B cell (primary cell): Measurements from ENCODE around the gene FARP1. TPM values are rescaled to one million over a fixed set of nuclear protein-coding genes. Genes with fewer than 3 reads are reported as not detected.

Experiments used
- ATAC-seq: fragments of 200-7000 bp; cut with Tn5 transposase; one replicate; pipeline ENCODE4 v1.10.0; 2021; ENCODE audit warnings: low read depth, mild to moderate bottlenecking, moderate number of reproducible peaks, moderate library complexity
- CTCF ChIA-PET: fragments of 350-600 bp; sonication (Branson Sonifier 250); formaldehyde crosslinking; loops from one replicate; lab custom pipeline; 2021; ENCODE audit warnings: antibody characterized with exemption, inconsistent platforms; lab: Charles Lee
- POLR2A ChIA-PET: fragments of 350-600 bp; sonication (Branson Sonifier 250); formaldehyde crosslinking; loops from one replicate; lab custom pipeline; 2021; ENCODE audit warnings: antibody characterized with exemption; lab: Charles Lee
- DNase-seq: peaks from one replicate; pipeline ENCODE4 v3.0.0; 2013
- H2AFZ ChIP-seq: 2 replicates; pipeline ENCODE4 v1.6.1; 2012; ENCODE audit warnings: mild to moderate bottlenecking, low read depth, low read length; ENCODE audit not compliant: insufficient read depth, poor library complexity, severe bottlenecking
- H3K27ac ChIP-seq, 2 donors: 1 replicate in 1 of 2; 2 replicates in 1 of 2; pipeline ENCODE4 v1.5.1; 2012 to 2013; ENCODE audit warnings: low read length in 2 of 2, mild to moderate bottlenecking in 2 of 2, moderate library complexity in 1 of 2
- H3K27me3 ChIP-seq, 4 experiments: fragments of 200-600 bp in 1 of 4; sonication (generic) in 1 of 4; replicated peaks in 1 of 4; 1 replicate in 2 of 4; 2 replicates in 2 of 4; pipeline versions ENCODE4 v1.6.1 to v1.7.0; 2013 to 2016; ENCODE audit warnings: low read length in 3 of 4, mild to moderate bottlenecking in 2 of 4, mixed read lengths in 1 of 4, moderate library complexity in 1 of 4; ENCODE audit not compliant: insufficient read depth in 4 of 4, control insufficient read depth in 3 of 4; ENCODE audit errors: control extremely low read depth in 1 of 4
- H3K36me3 ChIP-seq, 2 experiments: replicated peaks in 1 of 2; 1 replicate in 1 of 2; 2 replicates in 1 of 2; pipeline versions ENCODE4 v1.6.1 to v1.7.1; 2013; ENCODE audit warnings: low read length in 1 of 2; ENCODE audit not compliant: insufficient read depth in 2 of 2, control insufficient read depth in 1 of 2; ENCODE audit errors: control extremely low read depth in 1 of 2, extremely low read depth in 1 of 2
- H3K4me1 ChIP-seq, 2 donors: fragments of 200-600 bp in 1 of 2; sonication (generic) in 1 of 2; 1 replicate in 1 of 2; 2 replicates in 1 of 2; pipeline versions ENCODE4 v1.5.1 to v1.6.1; 2013 to 2017; ENCODE audit warnings: low read length in 2 of 2; ENCODE audit not compliant: control insufficient read depth in 2 of 2, insufficient read depth in 2 of 2
- H3K4me2 ChIP-seq: replicated peaks from 2 replicates; pipeline ENCODE3; 2012; ENCODE audit warnings: mild to moderate bottlenecking, low read depth, low read length; ENCODE audit not compliant: poor library complexity, severe bottlenecking
- H3K4me3 ChIP-seq, 5 experiments: fragments of 200-600 bp in 1 of 5; sonication (generic) in 1 of 5; 1 replicate in 3 of 5; 2 replicates in 2 of 5; pipeline versions ENCODE4 v1.5.1 to v1.7.0; 2011 to 2016; ENCODE audit warnings: low read length in 4 of 5, mild to moderate bottlenecking in 4 of 5, low read depth in 2 of 5, control low read depth in 1 of 5, moderate library complexity in 1 of 5; ENCODE audit not compliant: insufficient read depth in 1 of 5; ENCODE audit errors: control extremely low read depth in 1 of 5, extremely low read depth in 1 of 5
- H3K79me2 ChIP-seq: fragments of 200-600 bp; sonication (generic); one replicate; pipeline ENCODE4 v1.6.0; 2016; ENCODE audit warnings: low read length; ENCODE audit not compliant: control insufficient read depth, insufficient read depth
- H3K9ac ChIP-seq: fragments of 200-600 bp; sonication (generic); 2 replicates; pipeline ENCODE4 v1.6.1; 2017; ENCODE audit warnings: mild to moderate bottlenecking, low read length, moderate library complexity
- H3K9me3 ChIP-seq, 3 donors: one replicate each; pipeline versions ENCODE4 v1.6.1 to v1.7.1; 2013; ENCODE audit warnings: low read length in 2 of 3; ENCODE audit not compliant: control insufficient read depth in 2 of 3, insufficient read depth in 1 of 3; ENCODE audit errors: control extremely low read depth in 1 of 3
- H4K20me1 ChIP-seq: 2 replicates; pipeline ENCODE4 v1.6.0; 2012; ENCODE audit warnings: mild to moderate bottlenecking, low read length; ENCODE audit not compliant: insufficient read depth, control insufficient read depth, poor library complexity, severe bottlenecking
- H3K27ac Mint-ChIP-seq: one replicate; pipeline ENCODE4 v1.8.0; 2021; ENCODE audit warnings: mixed read lengths
- H3K27me3 Mint-ChIP-seq: one replicate; pipeline ENCODE4 v1.8.0; 2021; ENCODE audit warnings: mixed read lengths
- H3K4me1 Mint-ChIP-seq: one replicate; pipeline ENCODE4 v1.8.0; 2021; ENCODE audit warnings: mixed read lengths
- H3K4me3 Mint-ChIP-seq: one replicate; pipeline ENCODE4 v1.8.0; 2021; ENCODE audit warnings: mixed read lengths
- H3K9me3 Mint-ChIP-seq: one replicate; pipeline ENCODE4 v1.8.0; 2022; ENCODE audit warnings: mixed read lengths; ENCODE audit not compliant: insufficient read depth
- CTCF ChIP-seq: fragments of 200-600 bp; IDR thresholded peaks from one replicate; pipeline ENCODE4 v1.8.0; 2022; ENCODE audit warnings: antibody characterized with exemption, mild to moderate bottlenecking
- EZH2 ChIP-seq: IDR thresholded peaks from 2 replicates; pipeline ENCODE4 v1.6.1; 2012; ENCODE audit warnings: borderline replicate concordance, low read depth, mild to moderate bottlenecking, moderate library complexity, low read length; ENCODE audit not compliant: insufficient read depth, poor library complexity, severe bottlenecking
- WGBS: methylation state at CpG from one replicate; pipeline ENCODE4 v1.1.5; 2013; ENCODE audit warnings: missing lambda C conversion rate; ENCODE audit not compliant: insufficient coverage; 5-methylcytosine and 5-hydroxymethylcytosine counted together
- intact Hi-C: fragments of 100-400 bp; cut with micrococcal nuclease; formaldehyde crosslinking; loops from one replicate; pipeline ENCODE4 v1.10.0; 2022
- polyA plus RNA-seq: library from polyadenylated mRNA; depleted of rRNA; stranded (reverse); fragments of >200 nt; gene quantifications from 2 replicates; pipeline ENCODE4 v1.2.3, GENCODE V29; 2012
- total RNA-seq, 2 donors: library from RNA; stranded (reverse); fragments of 120-200 nt in 1 of 2; gene quantifications; 1 replicate in 1 of 2; 2 replicates in 1 of 2; pipeline versions ENCODE4 v1.2.3 to v1.2.4, GENCODE V29; 2013 to 2022

The FARP1 gene
- total and polyA plus RNA-seq, 2 donors (not counting 1 experiment from before 2014, with no cell fraction given) = 0.15 to 1.5 TPM

GRCh38 chr13:98109226-98109853 is 33.6 kb upstream of the FARP1 start:
- Mint-ChIP-seq H3K4me3 (no peak overlapping the region), H3K9me3 (no peaks in the 10 kb centered on the region), H3K4me1 (no peaks in the 10 kb centered on the region), H3K27me3 (peaks cover 2% of the 10 kb centered on the region), H3K27ac (no peak overlapping the region)
- Histone ChIP-seq H3K27ac (no peak overlapping the region), H3K9ac (no peak overlapping the region), H3K79me2 (no peaks in the 10 kb centered on the region), H4K20me1 (no peaks in the 10 kb centered on the region), H3K36me3 (no peaks in the 10 kb centered on the region), H3K4me3 (no peak overlapping the region), H3K9me3 (peaks cover 0 to 5% (median 0%) of the 10 kb centered on the region in 3 donors), H2AFZ (no peak overlapping the region), H3K4me2 (no peak overlapping the region), H3K4me1 (no peaks in the 10 kb centered on the region), H3K27me3 (no peaks in the 10 kb centered on the region)
- TF ChIP-seq EZH2 = no peak
- no peak for TF ChIP-seq CTCF
- POLR2A ChIA-PET = no interaction called here
- 94% methylated on average over 3 of the region's 7 CpGs for WGBS
- intact Hi-C loops = no loop called here
- no peak for DNase-seq
- ATAC-seq = no peak
- CTCF ChIA-PET = no interaction called here

- TF ChIP-seq CTCF (no peak), EZH2 (no peak)
- H3K27me3 Mint-ChIP-seq = peaks cover 2% of the 10 kb centered on the region
- Histone ChIP-seq H3K79me2 (no peaks in the 10 kb centered on the region), H3K36me3 (no peaks in the 10 kb centered on the region), H3K9me3 (peaks cover 0 to 5% (median 0%) of the 10 kb centered on the region in 3 donors), H3K27ac (no peak overlapping the region), H3K4me2 (no peak overlapping the region), H2AFZ (no peak overlapping the region), H3K4me1 (no peaks in the 10 kb centered on the region), H3K9ac (no peak overlapping the region), H4K20me1 (no peaks in the 10 kb centered on the region), H3K4me3 (no peak overlapping the region), H3K27me3 (no peaks in the 10 kb centered on the region)
- no peaks in the 10 kb centered on the region for H3K4me1 Mint-ChIP-seq
- H3K27ac Mint-ChIP-seq = no peak overlapping the region
- no peaks in the 10 kb centered on the region for H3K9me3 Mint-ChIP-seq
- H3K4me3 Mint-ChIP-seq = no peak overlapping the region
- WGBS = no CpG with 5 or more reads among the region's 5 CpGs
- intact Hi-C loops = no loop called here
- ATAC-seq (no peak), DNase-seq (no peak)
- POLR2A ChIA-PET = no interaction called here
- CTCF ChIA-PET = no interaction called here
Observed at GRCh38 chr13:98110749-98111148, 32.1 kb upstream of the FARP1 start.
